Ishikawa (cell line): ENCODE measurements around the gene PHF20.

Experiments
- CEBPB ChIP-seq: IDR thresholded peaks from 2 replicates; pipeline ENCODE4 v1.6.1; 2012
- CREB1 ChIP-seq: IDR thresholded peaks from 2 replicates; pipeline ENCODE4 v1.6.1; 2012; ENCODE audit warnings: low read depth
- EGR1 ChIP-seq: IDR thresholded peaks from 2 replicates; pipeline ENCODE4 v1.6.1; 2012
- EP300 ChIP-seq: IDR thresholded peaks from 2 replicates; pipeline ENCODE4 v1.6.1; 2012; ENCODE audit warnings: borderline replicate concordance
- FOXM1 ChIP-seq: IDR thresholded peaks from 2 replicates; pipeline ENCODE4 v1.6.1; 2012; ENCODE audit warnings: low read depth, borderline replicate concordance
- MAX ChIP-seq: IDR thresholded peaks from 2 replicates; pipeline ENCODE4 v1.6.1; 2012
- NFIC ChIP-seq: IDR thresholded peaks from 2 replicates; pipeline ENCODE4 v1.6.1; 2012
- RAD21 ChIP-seq: IDR thresholded peaks from 2 replicates; pipeline ENCODE4 v1.6.1; 2012; ENCODE audit warnings: low read depth
- REST ChIP-seq: IDR thresholded peaks from 2 replicates; pipeline ENCODE4 v1.6.1; 2012; ENCODE audit warnings: low read depth, mild to moderate bottlenecking
- TAF1 ChIP-seq: IDR thresholded peaks from 2 replicates; pipeline ENCODE4 v1.6.1; 2012; ENCODE audit warnings: low read depth, mild to moderate bottlenecking
- TCF12 ChIP-seq: IDR thresholded peaks from 2 replicates; pipeline ENCODE4 v1.6.1; 2012; ENCODE audit warnings: low read depth
- TEAD4 ChIP-seq: IDR thresholded peaks from 2 replicates; pipeline ENCODE4 v1.6.1; 2012
- USF1 ChIP-seq: IDR thresholded peaks from 2 replicates; pipeline ENCODE4 v1.6.1; 2012
- YY1 ChIP-seq: IDR thresholded peaks from 2 replicates; pipeline ENCODE4 v1.6.1; 2012; ENCODE audit warnings: low read depth
- ZBTB7A ChIP-seq: IDR thresholded peaks from 2 replicates; pipeline ENCODE4 v1.6.1; 2012; ENCODE audit warnings: low read depth

The PHF20 gene

GRCh38 chr20:35991142-35991771, 219.4 kb downstream of the PHF20 start:
- 0 out of 2 replicates have a peak, but pooled peaks have one; percentile 18 for TF ChIP-seq RAD21
- TF ChIP-seq CEBPB: no peak

- TF ChIP-seq CREB1 (no peak), TEAD4 (no peak), CEBPB (no peak), EGR1 (no peak), EP300 (no peak), RAD21 (peak; percentile 87)
These were observed 221.0 kb downstream of the PHF20 start for GRCh38 chr20:35992713-35993335.

- TF ChIP-seq EP300 (no peak), TAF1 (no peak), YY1 (0 out of 2 replicates have a peak, but pooled peaks have one; percentile 11), MAX (no peak), CREB1 (no peak), CEBPB (no peak), USF1 (peak; percentile 45; the same call in 1 of the 2 replicates), NFIC (no peak), TCF12 (no peak), EGR1 (no peak), REST (no peak), FOXM1 (no peak), RAD21 (peak; percentile 97), TEAD4 (no peak), ZBTB7A (no peak)
These were observed 223.2 kb downstream of the PHF20 start for GRCh38 chr20:35994994-35995453.
